Tibial nerve (tissue), 4 donors: Measurements from ENCODE around the gene TNFRSF25. TPM values are rescaled to one million over a fixed set of nuclear protein-coding genes. Genes with fewer than 3 reads are reported as not detected.

Experiments
- DNase-seq, 2 donors: peaks; one replicate each; pipeline ENCODE4 v3.0.0-alpha.2; 2019; ENCODE audit warnings: low spot score in 2 of 2
- H3K27ac ChIP-seq, 4 donors: fragments of 200-600 bp; sonication (generic) in 3 of 4; one replicate each; pipeline ENCODE4 v1.5.1; 2017 to 2019; ENCODE audit warnings: mild to moderate bottlenecking in 1 of 4
- H3K27me3 ChIP-seq, 2 donors: fragments of 200-600 bp; sonication (generic) in 1 of 2; one replicate each; pipeline versions ENCODE4 v1.5.1 to v1.6.0; 2017 to 2019
- H3K36me3 ChIP-seq, 3 donors: fragments of 200-600 bp; sonication (generic); one replicate each; pipeline ENCODE4 v1.5.1; 2018 to 2019
- H3K4me1 ChIP-seq, 4 donors: fragments of 200-600 bp; sonication (generic) in 3 of 4; one replicate each; pipeline ENCODE4 v1.5.1; 2017 to 2019
- H3K4me3 ChIP-seq, 4 donors: fragments of 200-600 bp; sonication (generic) in 3 of 4; one replicate each; pipeline ENCODE4 v1.5.1; 2017 to 2019; ENCODE audit warnings: mild to moderate bottlenecking in 1 of 4, moderate library complexity in 1 of 4
- H3K9me3 ChIP-seq, 4 donors: fragments of 200-600 bp; sonication (generic) in 3 of 4; one replicate each; pipeline ENCODE4 v1.5.1; 2017 to 2019
- CTCF ChIP-seq, 5 experiments: fragments of 200-600 bp in 3 of 5; fragments of 450-650 bp in 2 of 5; sonication (generic) in 3 of 5; IDR thresholded peaks; one replicate each; pipeline ENCODE4 v1.5.1; 2016 to 2019; ENCODE audit warnings: antibody characterized with exemption in 5 of 5, mild to moderate bottlenecking in 3 of 5, moderate library complexity in 2 of 5
- EP300 ChIP-seq, 2 donors: sonication (generic); formaldehyde crosslinking; IDR thresholded peaks; one replicate each; pipeline ENCODE4 v1.6.1; 2017; ENCODE audit warnings: antibody characterized with exemption in 2 of 2, mild to moderate bottlenecking in 1 of 2
- POLR2A ChIP-seq, 2 donors: fragments of 450-650 bp; IDR thresholded peaks; one replicate each; pipeline ENCODE4 v1.6.1; 2017; ENCODE audit warnings: antibody characterized with exemption in 2 of 2, mild to moderate bottlenecking in 2 of 2, moderate library complexity in 2 of 2
- WGBS, 2 donors: methylation state at CpG; one replicate each; pipeline ENCODE4 v1.1.5; 2018; 5-methylcytosine and 5-hydroxymethylcytosine counted together
- total RNA-seq, 4 donors: library from RNA; depleted of rRNA; stranded (reverse); fragments of >200 nt; gene quantifications; one replicate each; pipeline ENCODE4 v1.1.0, GENCODE V29; 2016

The TNFRSF25 gene
- total RNA-seq, 4 donors from 2014 or later = 32.3 to 79.8 (median 53.4) TPM

DNA sequence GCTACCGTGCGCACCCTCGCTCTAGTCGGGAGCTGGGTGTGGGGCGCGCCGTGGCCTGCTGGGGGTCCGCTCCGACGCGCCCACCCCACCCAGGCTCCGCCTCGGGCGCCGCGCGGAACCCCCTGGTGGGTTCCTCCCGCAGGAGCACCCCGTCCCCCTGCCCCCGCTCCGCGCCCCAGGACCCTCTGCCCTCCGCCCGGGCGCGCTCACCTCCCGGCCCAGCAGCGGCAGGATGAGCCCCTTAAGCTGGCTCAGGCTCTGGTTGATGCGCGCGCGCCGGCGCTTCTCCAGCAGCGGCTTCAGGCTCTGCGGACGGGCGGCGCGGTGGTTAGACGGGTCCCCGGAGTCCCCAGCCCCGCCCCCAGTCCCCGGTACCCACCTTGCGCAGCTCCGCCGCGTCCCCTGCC is 46.6 kb downstream of the TNFRSF25 start:
- 0 to 2% methylated on average over 12 to 39 of the region's 48 CpGs for WGBS, 2 donors
- H3K9me3 ChIP-seq = no peaks in the 10 kb centered on the region
- H3K27me3 ChIP-seq = peaks cover 0 to 100% of the 10 kb centered on the region in 2 donors
- H3K27ac ChIP-seq = no peak overlapping the region
- no peak for DNase-seq
- peak overlapping the region in 3 of 4 donors; percentile 18 to 49 (median 33) for H3K4me3 ChIP-seq
- no peak for TF ChIP-seq EP300 (IDR thresholded peaks at IDR 0.05)
- TF ChIP-seq CTCF (IDR thresholded peaks at IDR 0.05) = no peak
- TF ChIP-seq POLR2A (IDR thresholded peaks at IDR 0.05) = no peak
- no peaks in the 10 kb centered on the region for H3K36me3 ChIP-seq
- peaks cover 0 to 45% (median 24%) of the 10 kb centered on the region in 4 donors for H3K4me1 ChIP-seq

DNA sequence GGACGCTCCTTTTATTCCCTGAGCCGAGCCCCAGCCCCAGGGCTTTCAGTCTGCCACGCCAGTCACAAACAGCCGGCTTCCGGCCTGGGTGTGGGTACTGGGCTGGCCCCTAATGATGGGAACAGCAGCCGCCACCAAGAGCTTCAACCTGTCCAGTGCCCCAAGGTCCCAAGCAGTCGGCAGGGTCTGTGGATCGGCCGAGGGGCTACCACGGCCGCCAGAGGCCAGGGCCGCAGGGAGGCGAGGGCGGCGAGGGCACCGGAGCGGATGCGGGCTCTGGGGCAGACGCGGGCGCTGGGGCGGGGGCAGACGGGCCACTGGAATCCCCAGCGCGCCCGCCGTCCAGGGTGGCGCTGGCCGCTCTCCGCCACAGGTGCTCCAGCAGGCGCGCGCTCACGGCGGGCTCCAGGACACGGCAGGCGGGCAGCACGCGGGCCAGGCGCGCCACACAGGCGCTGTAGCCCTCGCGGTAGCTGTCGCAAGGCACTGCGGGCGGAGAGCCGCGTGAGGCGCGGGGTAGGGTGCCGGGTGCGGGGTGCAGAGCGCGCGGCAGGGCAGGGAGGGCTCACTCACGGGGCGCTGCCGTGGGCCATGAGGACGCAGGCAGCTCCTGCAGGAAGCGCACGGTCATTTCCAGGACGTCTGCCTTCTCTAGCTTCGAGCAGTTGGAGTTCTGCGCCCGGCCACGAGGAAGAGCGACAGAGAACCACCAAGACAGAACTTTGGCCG is 47.1 kb downstream of the TNFRSF25 start:
- Histone ChIP-seq H3K27ac (no peak overlapping the region), H3K4me1 (peaks cover 0 to 41% (median 21%) of the 10 kb centered on the region in 4 donors), H3K4me3 (peak overlapping the region in 2 of 4 donors; percentile 33 to 49), H3K36me3 (no peaks in the 10 kb centered on the region), H3K9me3 (no peaks in the 10 kb centered on the region), H3K27me3 (peaks cover 0 to 100% of the 10 kb centered on the region in 2 donors)
- WGBS, 2 donors = 9 to 19% methylated on average over 6 to 43 of the region's 69 CpGs
- no peak for TF ChIP-seq POLR2A (IDR thresholded peaks at IDR 0.05)
- no peak for TF ChIP-seq CTCF (IDR thresholded peaks at IDR 0.05)
- TF ChIP-seq EP300 (IDR thresholded peaks at IDR 0.05) = no peak
- DNase-seq = no peak

DNA sequence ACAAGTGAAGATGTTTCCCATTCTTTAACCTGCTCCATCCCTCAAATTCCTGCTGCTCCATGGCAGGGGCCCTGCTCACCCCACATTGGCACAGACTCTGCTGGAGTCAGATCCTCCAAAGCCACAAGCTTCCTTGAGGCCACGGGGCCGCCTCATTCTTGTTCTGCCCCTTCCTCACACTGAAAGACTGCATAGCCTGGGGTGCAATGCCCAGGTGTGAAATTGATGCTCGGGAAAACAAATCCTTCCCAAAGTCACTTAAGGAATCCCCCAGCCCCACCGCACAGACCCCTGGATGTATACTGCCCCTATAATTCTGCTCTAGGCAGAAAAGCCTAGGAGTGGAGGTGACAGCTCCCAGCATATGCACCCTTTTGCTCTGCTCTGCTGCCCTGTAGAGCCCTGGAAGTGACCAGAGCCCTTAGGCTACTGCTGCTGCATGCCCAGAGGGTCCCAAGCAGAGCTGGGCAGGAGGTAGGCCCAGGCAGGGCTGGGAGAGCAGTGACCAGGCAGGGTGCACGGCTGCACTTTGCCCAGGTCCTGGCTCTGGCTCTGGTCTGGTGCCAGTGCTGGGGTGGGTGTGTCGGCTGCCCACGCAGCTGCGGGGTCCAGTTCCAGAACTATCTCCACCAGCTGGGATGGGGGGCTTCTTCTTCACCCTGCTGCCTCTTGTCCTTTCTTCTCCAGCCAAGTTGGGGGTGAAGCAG is 47.9 kb downstream of the TNFRSF25 start:
- no peaks in the 10 kb centered on the region for H3K36me3 ChIP-seq
- WGBS, 2 donors = 56 to 59% methylated on average over 7 to 8 of the region's 8 CpGs
- no peak for TF ChIP-seq POLR2A (IDR thresholded peaks at IDR 0.05)
- TF ChIP-seq CTCF (IDR thresholded peaks at IDR 0.05) = no peak
- H3K4me3 ChIP-seq = no peak overlapping the region
- H3K9me3 ChIP-seq = no peaks in the 10 kb centered on the region
- no peak for DNase-seq
- H3K27ac ChIP-seq = no peak overlapping the region
- peaks cover 0 to 100% of the 10 kb centered on the region in 2 donors for H3K27me3 ChIP-seq
- H3K4me1 ChIP-seq = peaks cover 0 to 34% (median 17%) of the 10 kb centered on the region in 4 donors

DNA sequence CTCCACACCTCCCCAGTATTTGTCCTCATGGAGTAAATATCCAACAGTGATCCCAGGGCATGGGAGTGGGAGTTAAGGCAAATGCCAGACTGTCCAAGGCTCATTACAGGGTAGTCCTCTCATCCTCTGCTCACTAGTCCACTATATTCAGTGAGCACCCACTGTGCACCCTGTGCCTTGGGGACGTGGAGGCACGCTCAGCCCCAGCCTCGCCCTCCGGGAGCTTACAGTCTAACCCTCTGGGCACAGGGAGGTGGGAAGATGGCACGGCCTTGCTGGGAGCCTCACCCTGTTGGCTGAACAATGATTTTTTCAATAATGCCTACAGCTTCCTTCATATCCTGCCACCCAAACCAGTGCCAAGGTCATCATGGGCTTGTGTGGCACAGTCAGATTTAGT is 49.1 kb downstream of the TNFRSF25 start:
- Histone ChIP-seq H3K4me1 (peaks cover 0 to 30% (median 17%) of the 10 kb centered on the region in 4 donors), H3K36me3 (no peaks in the 10 kb centered on the region), H3K27ac (no peak overlapping the region), H3K4me3 (no peak overlapping the region), H3K9me3 (no peaks in the 10 kb centered on the region), H3K27me3 (peaks cover 0 to 98% of the 10 kb centered on the region in 2 donors)
- no peak for DNase-seq
- no peak for TF ChIP-seq EP300 (IDR thresholded peaks at IDR 0.05)
- WGBS, 2 donors = 85 to 88% methylated on average over 5 of the region's 5 CpGs

DNA sequence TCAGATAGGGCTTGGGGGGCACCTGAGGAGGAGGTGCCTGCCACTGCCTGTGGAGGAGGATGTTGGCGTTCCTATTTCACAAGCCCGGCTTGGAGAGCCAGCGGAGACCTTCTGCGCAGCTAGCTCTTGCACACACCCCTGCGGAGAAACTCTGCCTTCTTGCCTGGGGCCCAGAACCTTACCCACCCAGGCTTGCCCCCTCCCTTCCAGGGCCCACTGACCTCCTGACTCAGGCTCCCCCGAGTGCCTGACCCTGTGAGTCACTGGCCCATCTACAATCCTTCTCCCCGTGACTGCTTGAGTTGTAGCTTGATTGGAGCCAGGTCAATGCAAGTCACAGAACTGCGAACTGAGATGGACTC is 49.7 kb downstream of the TNFRSF25 start:
- peaks cover 0 to 94% of the 10 kb centered on the region in 2 donors for H3K27me3 ChIP-seq
- 69 to 70% methylated on average over 7 to 8 of the region's 8 CpGs for WGBS, 2 donors

More for the DNA sequence above, 49.7 kb downstream of the TNFRSF25 start:
- Histone ChIP-seq H3K4me1 (peaks cover 0 to 30% (median 17%) of the 10 kb centered on the region in 4 donors), H3K4me3 (no peak overlapping the region), H3K9me3 (no peaks in the 10 kb centered on the region), H3K36me3 (no peaks in the 10 kb centered on the region), H3K27ac (no peak overlapping the region)
- TF ChIP-seq EP300 (IDR thresholded peaks at IDR 0.05) (no peak), CTCF (IDR thresholded peaks at IDR 0.05) (no peak), POLR2A (IDR thresholded peaks at IDR 0.05) (no peak)
- DNase-seq = no peak
